HG03025 (cell line): ENCODE measurements around the gene RYR3.

Experiments
- ATAC-seq: cut with Tn5 transposase; IDR thresholded peaks from one replicate; pipeline ENCODE4 v1.9.1; 2021; ENCODE audit warnings: mild to moderate bottlenecking, moderate library complexity; ENCODE audit not compliant: unreplicated experiment, low FRiP score

The RYR3 gene

DNA sequence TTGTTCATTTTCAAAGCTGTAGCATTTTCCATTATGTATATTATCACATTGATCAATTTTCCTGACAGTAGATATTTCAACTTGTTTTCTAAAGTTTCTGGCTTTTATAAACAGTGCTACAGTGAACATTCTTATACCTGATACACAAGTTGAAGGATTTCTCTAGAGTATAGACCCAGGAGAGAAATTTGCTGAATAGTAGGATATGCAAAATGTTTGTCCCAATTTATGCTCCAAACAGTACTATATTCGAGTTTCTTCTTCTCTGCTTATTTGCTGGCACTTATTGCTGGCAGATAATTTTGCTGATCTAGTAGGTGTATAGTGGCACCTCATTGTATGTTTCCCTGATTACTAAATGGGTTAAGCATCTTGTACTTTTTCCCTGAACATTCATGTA, 540.3 kb downstream of the RYR3 start:
- ATAC-seq: no peak

DNA sequence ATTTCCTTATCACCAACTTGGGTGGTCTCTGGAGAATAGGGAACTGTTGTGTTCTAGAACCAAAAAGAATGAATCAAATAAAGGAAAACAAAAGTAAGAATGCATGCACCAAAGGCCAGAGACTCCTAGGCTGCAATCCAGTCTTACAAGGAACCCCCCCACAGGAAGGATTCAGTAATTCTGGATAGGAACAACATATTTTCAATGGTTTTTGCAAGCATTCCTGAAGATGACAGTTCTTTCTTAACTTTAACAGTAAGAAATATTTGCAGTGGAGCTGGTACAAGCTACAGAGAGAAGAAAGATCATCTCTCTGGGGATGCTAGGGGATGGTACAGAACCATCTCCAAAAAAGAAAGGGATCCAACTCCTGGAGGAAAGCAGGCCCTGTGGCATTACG, 541.3 kb downstream of the RYR3 start:
- no peak for ATAC-seq

DNA sequence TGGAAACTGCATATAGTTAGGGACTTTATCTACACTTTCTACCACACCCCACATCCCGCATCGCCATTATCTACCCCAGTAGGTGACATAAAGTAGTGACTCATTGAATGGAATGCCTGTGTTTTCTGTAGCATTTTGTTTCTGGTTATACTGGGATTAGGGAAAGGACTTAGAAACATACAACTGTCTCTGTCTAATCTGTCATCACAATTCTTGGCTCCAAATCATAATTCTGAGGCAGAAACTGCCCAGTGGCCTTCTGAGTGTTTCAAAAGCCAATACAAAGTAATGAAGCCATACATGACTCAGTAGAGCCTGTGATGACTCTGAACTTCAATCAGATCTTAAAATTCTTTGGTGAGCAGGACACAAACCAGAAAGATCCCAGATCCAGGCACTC, 541.8 kb downstream of the RYR3 start:
- no peak for ATAC-seq

DNA sequence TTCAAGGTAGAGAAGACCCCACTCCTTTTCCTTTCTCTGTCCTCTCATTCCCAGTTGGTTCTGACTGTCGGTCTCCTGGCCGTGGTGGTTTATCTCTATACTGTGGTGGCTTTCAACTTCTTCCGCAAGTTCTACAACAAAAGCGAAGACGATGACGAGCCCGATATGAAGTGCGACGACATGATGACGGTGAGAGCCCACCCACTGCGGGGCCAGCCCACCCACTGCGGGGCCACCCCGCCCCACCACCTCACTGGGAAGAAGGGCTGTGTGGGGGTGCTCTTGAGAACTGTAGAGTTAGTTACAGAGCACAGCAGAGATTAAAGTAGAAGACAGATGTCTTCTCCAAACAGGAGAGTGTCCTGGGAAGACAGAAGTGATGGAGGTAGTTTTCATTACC, 547.0 kb downstream of the RYR3 start:
- no peak for ATAC-seq

DNA sequence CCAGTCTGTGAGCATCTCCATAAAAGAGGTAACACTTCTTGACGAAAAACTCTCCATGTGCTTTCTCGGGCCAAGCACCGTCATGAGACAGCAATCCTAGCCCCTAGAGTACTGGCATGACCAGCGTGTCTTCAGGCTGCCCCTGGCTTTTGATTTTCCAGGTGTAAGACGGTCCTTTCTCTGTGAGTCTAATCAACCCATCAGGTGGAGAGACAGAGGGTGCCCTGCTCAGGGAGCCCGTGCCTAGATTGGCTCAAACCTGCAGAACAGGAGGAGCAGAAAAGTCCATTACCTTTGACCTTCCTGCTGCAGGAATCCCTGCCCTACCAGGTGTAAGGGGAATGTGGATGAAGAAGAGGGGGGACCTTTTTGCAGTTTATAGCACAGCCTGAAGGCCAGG, 548.1 kb downstream of the RYR3 start:
- ATAC-seq: no peak

DNA sequence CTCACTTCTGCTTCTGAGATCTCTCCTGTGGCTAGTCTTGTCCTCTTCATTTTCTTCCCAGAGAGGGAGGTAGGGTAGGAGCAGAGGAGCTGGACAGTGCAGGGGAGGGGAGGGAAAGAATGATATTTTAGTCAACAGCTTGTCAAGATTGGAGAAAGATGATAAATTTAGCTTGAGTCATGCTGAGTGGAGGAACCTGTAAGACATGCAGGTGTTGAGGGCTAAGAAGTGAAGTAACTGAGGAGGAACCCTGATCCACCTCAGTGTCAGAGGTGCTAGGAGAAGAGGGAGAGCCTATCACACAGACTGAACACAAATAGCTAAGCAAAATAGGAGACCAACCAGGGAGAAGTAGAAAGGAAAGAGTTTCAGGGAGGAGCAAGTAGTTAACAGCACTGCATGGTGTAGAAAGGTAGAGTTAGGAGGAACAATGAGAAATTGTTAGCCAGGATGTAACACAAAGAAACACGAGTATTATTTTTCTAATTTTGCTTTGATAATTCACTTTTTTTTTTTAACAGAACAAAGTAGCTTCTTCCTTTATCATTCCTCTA, 549.3 kb downstream of the RYR3 start:
- ATAC-seq: no peak

DNA sequence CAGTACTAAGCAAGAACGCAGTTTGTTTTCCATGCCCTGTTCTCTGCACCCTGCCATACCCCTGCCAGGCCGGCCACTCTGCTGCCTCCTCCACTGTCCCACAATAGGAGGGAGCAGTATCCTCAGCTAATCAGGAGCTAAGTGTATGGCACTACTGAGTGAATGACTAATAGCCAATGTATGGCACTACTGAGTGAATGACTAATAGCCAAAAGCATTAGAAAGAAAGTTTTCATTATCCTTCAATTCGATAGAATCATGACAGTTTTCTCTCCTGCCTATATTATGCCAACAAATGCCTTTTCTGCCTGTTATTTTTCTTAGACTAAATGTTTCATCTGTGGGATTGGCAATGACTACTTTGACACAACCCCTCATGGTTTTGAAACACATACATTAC, 550.0 kb downstream of the RYR3 start:
- ATAC-seq: no peak

DNA sequence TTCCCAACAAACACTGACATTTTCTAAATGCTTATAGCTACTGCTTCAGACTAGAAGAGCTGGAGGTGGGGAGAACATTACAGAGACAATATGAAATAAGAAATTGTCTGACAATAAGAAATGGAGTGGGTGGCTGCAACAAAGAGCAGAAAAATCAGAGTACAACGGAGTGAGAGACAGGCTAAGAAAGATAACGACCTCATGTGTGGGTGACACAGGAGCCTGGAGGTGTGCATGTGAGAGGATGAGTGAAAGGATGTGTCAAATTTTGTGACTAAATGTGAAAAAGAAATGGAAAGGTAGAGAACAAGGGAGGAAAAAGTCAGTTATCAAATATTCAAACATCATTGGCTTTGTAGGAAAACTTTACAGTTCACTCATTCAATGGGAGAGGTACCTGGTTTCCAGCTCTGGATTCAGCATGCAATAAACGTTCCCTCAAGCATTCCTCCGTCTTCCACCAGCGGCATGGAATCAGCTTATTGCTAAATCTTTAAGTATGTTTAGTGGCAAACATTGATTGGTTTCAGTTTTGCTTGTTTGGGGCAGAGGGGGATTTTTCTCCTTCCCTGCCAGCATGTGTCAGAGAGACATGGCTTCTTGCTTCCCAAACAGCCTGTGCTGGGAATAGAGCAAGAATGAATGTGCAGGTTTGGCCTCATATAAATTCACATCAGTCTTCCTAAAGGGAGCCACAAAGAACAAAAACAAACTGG, 553.8 kb downstream of the RYR3 start:
- no peak for ATAC-seq

DNA sequence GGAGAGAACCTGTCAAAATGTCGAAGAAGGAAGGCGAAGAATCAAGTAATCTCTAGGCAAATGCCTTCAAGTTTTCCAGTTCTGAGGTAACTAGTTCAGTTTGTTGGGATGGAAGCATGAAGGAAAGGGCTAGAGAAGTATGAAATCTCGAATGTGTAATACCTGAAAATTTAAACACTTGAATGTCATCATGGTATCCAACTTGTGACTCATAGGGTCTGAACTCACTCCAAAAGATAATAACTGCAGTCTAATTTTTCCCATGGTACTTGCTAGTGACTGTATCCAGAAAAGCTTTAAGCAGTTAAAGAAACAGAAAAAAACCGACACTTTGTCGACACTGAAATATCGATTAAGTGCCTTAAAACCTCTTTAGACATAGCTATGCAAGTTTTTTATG, 554.6 kb downstream of the RYR3 start:
- ATAC-seq: no peak

DNA sequence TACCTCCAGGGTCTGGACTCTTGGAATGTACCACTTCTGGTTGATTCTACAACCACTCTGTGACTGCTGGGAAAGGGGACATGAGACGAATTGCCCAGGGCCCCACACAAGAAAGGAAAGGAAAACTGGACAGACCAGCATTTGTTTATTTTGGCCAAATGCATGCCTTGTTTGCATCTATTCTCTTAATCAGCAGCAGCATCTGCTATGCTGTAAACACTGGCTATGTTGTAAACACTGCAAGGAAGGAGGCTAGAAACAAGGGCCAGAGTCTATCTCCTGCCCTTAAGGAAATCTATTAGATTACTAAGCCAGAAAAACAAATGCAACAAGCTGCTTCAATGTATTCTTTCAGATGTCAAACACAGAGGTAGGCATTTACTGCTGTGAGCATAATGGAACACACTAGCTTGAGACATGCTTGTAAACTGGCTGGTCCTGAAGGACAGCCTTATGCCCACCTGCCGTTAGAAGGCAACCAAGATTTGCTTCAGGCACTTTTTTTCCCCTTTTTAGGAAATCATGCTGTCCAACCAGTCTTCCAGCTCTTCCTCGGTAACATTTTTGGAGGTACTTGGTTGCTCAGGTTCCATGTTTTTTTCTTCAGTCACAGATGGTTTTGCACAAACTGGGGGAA, 555.5 kb downstream of the RYR3 start:
- no peak for ATAC-seq

DNA sequence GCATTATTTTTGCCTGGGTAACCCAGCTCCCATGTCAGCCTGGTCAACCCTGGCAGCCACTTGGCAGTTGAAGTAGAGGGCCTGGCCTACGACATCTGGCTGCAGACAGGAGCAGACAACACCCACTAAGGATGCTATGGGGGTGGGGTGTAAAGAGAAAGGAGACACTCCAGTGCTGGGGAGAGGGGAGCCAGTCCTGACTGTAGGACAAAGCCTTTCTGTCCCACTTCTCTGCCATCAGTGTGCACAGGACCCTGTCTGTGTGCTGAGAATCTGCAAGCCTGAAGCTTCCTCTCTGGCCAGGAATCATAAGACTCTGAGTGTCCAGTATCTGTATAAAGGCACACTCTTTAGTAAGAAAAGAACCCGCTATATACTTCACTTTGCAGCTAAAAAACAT, 561.2 kb downstream of the RYR3 start:
- no peak for ATAC-seq

DNA sequence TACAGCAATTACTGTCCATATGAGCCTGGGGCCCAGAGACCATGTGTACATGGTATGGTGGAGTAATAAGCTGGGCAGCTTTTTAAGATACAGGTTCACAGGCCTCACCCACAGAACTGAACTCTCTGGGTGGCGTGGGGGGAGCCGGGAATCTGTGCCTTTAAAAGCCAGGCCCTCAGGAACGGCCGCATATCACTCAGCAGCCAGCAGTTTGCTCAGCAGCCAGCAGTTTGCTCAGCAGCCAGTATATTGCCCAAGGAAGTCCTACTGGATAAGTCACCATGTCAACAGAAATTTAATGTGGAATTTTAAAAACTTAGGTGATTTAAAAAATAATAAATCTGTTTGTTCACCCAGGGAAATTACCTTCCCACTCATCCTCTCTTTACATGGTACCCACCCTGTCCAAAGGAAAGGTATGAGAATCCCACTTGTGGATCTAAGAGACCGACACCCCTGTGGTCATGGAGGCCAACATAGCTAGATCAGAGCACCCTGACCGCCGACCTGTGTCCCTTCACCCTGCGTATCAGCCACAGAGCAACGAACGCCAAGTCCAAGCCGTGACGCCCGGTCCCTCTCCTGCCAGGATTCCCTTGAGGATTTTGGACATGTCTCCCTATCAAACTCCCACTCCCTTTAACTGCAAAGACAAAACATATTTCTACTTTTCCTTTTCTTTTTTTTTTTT, 561.8 kb downstream of the RYR3 start:
- ATAC-seq: no peak

DNA sequence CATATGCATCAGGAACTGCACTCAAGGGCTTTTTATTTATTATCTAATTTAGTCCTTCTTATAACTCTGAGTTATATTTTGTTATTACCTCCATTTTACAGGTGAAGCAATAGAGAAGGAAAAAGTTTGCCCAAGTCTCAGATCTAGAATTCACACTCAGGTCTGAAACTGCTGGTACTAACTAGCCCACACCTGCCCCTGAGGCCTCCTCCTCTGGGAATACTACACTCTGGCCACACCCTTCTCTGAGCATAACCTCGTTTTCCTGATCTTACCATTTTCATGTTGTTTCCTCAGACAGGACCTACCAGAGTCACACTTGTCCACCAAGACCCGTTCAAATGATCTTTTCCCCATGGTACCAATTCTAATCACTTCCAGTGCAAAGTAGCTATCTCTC, 563.4 kb downstream of the RYR3 start:
- ATAC-seq: no peak

DNA sequence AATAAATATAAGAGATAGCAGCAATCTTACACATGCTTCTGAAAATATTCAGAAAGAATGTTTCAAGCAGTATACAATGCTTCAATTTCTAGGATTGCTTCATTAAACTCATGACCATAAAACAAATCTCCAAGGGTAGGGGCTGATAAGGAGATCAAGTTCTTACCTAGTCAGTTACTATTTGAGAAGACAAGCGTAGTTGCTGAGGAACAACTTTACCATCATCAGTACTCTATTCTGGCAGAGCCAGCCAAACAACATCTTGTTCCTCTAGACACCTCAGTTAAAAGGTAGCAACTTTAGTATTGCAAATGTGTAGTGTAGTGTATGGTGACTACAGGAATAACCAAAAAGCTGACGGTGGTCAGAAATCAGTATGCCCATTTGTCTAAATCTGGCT, 572.2 kb downstream of the RYR3 start:
- ATAC-seq: no peak

DNA sequence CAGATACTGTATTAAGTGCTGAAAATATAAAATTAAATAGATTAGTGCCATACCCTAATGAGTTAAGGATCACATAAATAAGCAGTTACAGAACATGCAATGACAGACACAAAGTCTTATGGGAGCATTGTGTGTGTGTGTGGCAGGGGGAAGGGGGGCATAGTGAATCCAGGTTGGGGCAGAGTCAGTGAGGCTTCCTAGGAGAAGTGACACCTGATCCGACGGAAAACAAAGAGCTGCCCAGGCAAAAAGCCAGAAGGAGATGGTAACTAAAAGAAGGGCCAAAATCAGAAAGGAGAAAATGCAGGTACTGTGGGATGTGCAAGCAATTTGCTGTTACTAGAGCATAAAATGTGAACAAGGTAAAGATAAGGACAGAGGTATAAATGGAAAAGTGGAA, 577.4 kb downstream of the RYR3 start:
- no peak for ATAC-seq

DNA sequence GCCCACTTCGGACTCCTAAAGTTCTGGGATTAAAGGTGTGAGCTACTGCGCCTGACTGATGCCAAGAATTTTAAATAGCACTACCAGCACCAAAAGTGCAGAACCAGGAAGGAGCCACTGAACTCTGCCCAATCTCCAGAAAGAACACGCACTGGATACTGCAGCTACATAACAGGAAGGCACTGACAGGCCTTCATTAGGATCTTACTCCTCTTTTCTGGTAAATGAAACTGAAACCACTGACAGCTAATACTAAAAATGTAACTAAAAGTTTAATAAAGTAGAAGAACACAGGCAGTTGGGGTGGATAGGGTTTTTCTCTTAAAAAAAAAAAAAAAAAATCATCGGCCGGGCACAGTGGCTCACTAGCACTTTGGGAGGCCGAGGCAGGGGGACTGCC, 583.4 kb downstream of the RYR3 start:
- ATAC-seq: no peak

DNA sequence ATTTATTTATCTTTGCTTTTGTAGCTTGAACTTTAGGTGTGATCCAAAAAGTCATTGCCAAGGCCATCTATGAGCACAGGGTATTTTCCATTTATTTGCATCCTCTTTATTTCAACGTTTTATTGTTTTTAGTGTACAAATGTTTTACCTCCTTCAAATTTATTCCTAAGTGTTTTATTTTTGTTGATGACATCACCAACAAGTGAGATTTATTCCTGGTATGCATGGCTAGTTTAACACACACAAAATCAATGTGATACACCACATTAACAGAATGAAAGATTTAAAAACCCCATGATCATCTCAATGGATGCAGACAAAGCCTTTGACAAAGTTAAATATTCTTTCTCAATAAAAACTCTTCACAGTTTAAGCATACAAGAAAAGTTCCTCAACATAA, 591.3 kb downstream of the RYR3 start:
- no peak for ATAC-seq

DNA sequence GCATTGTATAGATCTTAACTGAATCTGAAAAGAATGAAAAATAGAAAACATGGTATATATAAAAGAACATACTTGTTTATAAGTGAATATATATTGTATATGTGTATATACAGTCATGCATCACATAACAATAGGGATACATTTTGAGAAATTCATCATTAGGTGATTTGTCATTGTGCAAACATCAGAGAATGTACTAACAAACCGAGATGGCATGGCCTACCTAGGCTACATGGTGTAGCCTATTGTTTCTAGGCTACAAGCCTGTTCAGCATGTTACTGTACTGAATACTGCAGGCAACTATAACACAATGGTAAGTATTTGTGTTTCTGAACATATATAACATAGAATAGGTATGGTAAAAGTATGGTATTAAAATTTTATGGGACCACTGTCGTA, 592.9 kb downstream of the RYR3 start:
- ATAC-seq: no peak

DNA sequence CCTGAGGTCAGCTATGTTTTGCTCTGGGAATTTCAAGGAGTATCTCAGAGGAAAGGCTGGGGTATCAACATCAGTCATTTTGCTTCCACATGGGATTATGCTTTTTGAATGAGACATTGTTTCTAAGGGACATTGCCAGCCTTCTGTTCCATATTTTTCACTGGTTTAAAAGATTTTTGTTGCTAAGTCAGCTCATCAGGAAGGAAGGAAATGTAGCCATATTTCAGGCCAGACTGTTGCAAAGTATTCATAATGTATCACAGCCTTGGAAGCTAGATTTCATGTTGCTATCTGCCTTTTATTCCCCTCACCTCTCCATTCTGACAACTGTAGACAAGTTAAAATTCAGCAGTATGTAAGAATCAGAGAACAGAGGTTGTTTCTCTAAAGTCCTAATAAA, 596.6 kb downstream of the RYR3 start:
- no peak for ATAC-seq

DNA sequence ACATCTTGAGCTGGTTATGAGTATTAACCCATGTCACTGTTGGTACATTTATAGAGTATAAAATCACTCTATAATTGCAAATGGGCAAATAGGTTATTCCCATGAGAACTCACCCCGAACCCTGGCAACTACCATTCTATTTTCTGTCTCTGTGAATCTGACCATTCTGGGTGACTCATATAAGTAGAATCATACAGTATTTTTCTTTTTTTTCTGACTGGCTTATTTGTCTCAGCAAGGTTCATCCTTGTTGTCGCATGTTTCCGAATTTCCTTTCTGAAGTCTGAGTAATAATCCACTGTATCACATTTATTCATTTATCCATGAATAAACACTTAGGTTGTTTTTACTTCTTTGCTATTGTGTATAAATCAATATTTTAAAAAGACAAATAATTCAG, 597.6 kb downstream of the RYR3 start:
- ATAC-seq: no peak

DNA sequence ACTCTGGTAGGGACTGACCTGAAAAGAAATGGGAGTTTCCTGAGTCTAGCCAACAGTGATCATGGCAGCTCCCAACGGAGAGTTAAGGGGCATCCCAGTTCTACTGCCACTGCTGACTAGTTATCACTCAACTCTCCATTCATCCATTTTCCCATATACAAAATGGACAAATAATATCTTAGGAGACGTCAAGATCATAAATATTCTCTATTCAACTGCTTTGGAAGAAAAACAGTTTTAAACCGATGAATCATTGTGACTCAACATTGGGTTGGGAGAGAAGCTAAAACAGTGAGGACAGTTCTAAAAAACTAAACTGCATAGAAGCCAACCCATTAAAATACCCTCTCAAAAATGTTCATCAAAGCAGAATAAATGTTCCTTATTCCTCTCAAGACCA, 600.0 kb downstream of the RYR3 start:
- no peak for ATAC-seq

DNA sequence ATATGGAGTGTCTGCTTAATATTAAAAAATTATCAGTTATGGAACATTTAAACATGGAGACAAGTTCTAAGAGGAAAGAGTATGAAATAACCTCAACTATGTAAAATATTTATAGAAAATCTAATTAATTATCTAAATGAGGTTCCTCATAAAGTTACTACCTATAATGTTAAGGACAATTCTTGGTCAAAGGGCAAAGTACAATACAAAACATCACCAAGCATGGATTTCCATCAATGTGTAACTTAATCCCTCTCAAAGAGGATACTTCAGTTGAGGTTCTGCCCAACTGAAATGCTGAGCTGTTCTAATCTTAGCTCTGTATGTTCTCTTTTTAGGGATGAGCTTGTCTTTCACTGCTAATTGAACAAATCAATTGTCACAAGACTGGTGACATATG, 601.6 kb downstream of the RYR3 start:
- ATAC-seq: no peak
